Activated CD4-positive, alpha-beta T cell treated with anti-CD3 and anti-CD28 coated beads for 1 hour (primary cell): ENCODE results near the gene MDK.

Experiments used
- DNase-seq: peaks from one replicate; pipeline ENCODE4 v3.0.0-alpha.2; 2020

MDK gene

GRCh38 chr11:46383974-46384701, 2.7 kb downstream of the MDK start:
- DNase-seq: no peak

- no peak for DNase-seq
Observed at GRCh38 chr11:46385169-46386004, 3.9 kb downstream of the MDK start.

GRCh38 chr11:46386005-46386578, 4.6 kb downstream of the MDK start:
- no peak for DNase-seq

- DNase-seq: no peak
Observed at GRCh38 chr11:46386674-46387073, 5.2 kb downstream of the MDK start.

- no peak for DNase-seq
Observed at GRCh38 chr11:46387456-46387855, 6.0 kb downstream of the MDK start.

- no peak for DNase-seq
Observed at GRCh38 chr11:46387919-46388618, 6.6 kb downstream of the MDK start.

GRCh38 chr11:46388619-46389449, 7.4 kb downstream of the MDK start:
- no peak for DNase-seq

GRCh38 chr11:46389450-46390330, 8.2 kb downstream of the MDK start:
- DNase-seq: no peak

GRCh38 chr11:46390331-46391171, 9.1 kb downstream of the MDK start:
- DNase-seq: no peak

GRCh38 chr11:46391186-46391577, 9.7 kb downstream of the MDK start:
- no peak for DNase-seq

GRCh38 chr11:46391578-46392420, 10.3 kb downstream of the MDK start, which contains the start of gene CHRM4:
Gene CHRM4 (minus strand): TSS chr11:46391776. CDS start chr11:46386557, 5,219 bp downstream.
- DNase-seq: no peak

- DNase-seq: peak; percentile 59
Observed at GRCh38 chr11:46392421-46393230, 11.2 kb downstream of the MDK start.

- DNase-seq: no peak
Observed at GRCh38 chr11:46393231-46393616, 11.8 kb downstream of the MDK start.

GRCh38 chr11:46393759-46394158, 12.3 kb downstream of the MDK start:
- DNase-seq: no peak

- no peak for DNase-seq
Observed at GRCh38 chr11:46397526-46397925, 16.1 kb downstream of the MDK start.

- no peak for DNase-seq
Observed at GRCh38 chr11:46402957-46403902, 21.8 kb downstream of the MDK start.

GRCh38 chr11:46404476-46405017, 23.1 kb downstream of the MDK start:
- DNase-seq: no peak
